Activated T-helper 1 cell treated with anti-CD3 and anti-CD28 coated beads, Interleukin-12 subunit alpha, Interleukin-12 subunit beta, Interleukin-2, Interleukin-4 antibody, amounts not matched to agents 30 ng/mL and 10 ng/mL and 1 ng/mL, durations not matched to agents 14 hours and 24 hours and 36 hours (primary cell): ENCODE data around the gene NVL. TPM values are rescaled to one million over a fixed set of nuclear protein-coding genes. Genes with fewer than 3 reads are reported as not detected.
"Not testable (repeated sequence)": the region's sequence is repeated elsewhere in the genome, so short reads cannot be mapped to it uniquely, and the experiment has no call there.

Experiments used
- DNase-seq: peaks from one replicate; pipeline ENCODE4 v3.0.0; 2021; ENCODE audit warnings: low spot score
- H3K27ac Mint-ChIP-seq: one replicate; pipeline ENCODE4 v1.8.0; 2021; ENCODE audit warnings: mild to moderate bottlenecking, mixed read lengths
- H3K27me3 Mint-ChIP-seq: one replicate; pipeline ENCODE4 v1.8.0; 2022; ENCODE audit warnings: mild to moderate bottlenecking, moderate library complexity, mixed read lengths; ENCODE audit not compliant: insufficient read depth
- H3K36me3 Mint-ChIP-seq: one replicate; pipeline ENCODE4 v1.8.0; 2021; ENCODE audit warnings: low read depth, mixed read lengths
- H3K4me1 Mint-ChIP-seq: one replicate; pipeline ENCODE4 v1.8.0; 2021; ENCODE audit warnings: low read depth, mixed read lengths
- H3K4me3 Mint-ChIP-seq: one replicate; pipeline ENCODE4 v1.8.0; 2021; ENCODE audit warnings: mild to moderate bottlenecking, moderate library complexity, mixed read lengths
- H3K9me3 Mint-ChIP-seq: one replicate; pipeline ENCODE4 v1.8.0; 2021; ENCODE audit warnings: mixed read lengths
- intact Hi-C: fragments of 100-400 bp; cut with micrococcal nuclease; formaldehyde crosslinking; loops from one replicate; pipeline ENCODE4 v1.15.1; 2024
- total RNA-seq: library from RNA; stranded (reverse); gene quantifications from 2 replicates; pipeline ENCODE4 v1.2.3, GENCODE V29; 2022

Gene NVL
- total RNA-seq, 1 donor from 2014 or later: 47.6 TPM

- Mint-ChIP-seq H3K27ac (no peak overlapping the region), H3K36me3 (no peaks in the 10 kb centered on the region), H3K9me3 (no peaks in the 10 kb centered on the region), H3K27me3 (no peaks in the 10 kb centered on the region), H3K4me1 (no peaks in the 10 kb centered on the region), H3K4me3 (no peak overlapping the region)
- intact Hi-C loops: no loop called here
- DNase-seq: no peak
Observed at GRCh38 chr1:224211206-224211962, 118.6 kb downstream of the NVL start.

- H3K4me1 Mint-ChIP-seq: peaks cover 15% of the 10 kb centered on the region
- not testable (repeated sequence) for H3K4me3 Mint-ChIP-seq, DNase-seq, H3K27ac Mint-ChIP-seq, H3K27me3 Mint-ChIP-seq, H3K36me3 Mint-ChIP-seq, H3K9me3 Mint-ChIP-seq
- intact Hi-C loops: loop anchor here (2.0 kb wide), 2 partner anchors 23 to 37 kb away; partner anchors contain the start of gene DEGS1
Observed at GRCh38 chr1:224205931-224206538, 123.9 kb downstream of the NVL start.

GRCh38 chr1:224205438-224205840 is 124.5 kb downstream of the NVL start:
- DNase-seq: no peak
- peaks cover 15% of the 10 kb centered on the region for H3K4me1 Mint-ChIP-seq
- no peak overlapping the region for H3K27ac Mint-ChIP-seq
- H3K9me3 Mint-ChIP-seq: no peaks in the 10 kb centered on the region
- H3K27me3 Mint-ChIP-seq: no peaks in the 10 kb centered on the region
- H3K4me3 Mint-ChIP-seq: peak overlapping the region; percentile 45
- intact Hi-C loops: loop anchor here (2.0 kb wide), 2 partner anchors 23 to 37 kb away; partner anchors contain the start of gene DEGS1
- H3K36me3 Mint-ChIP-seq: peaks cover 2% of the 10 kb centered on the region

- Mint-ChIP-seq H3K27me3 (no peaks in the 10 kb centered on the region), H3K9me3 (no peaks in the 10 kb centered on the region), H3K27ac (no peak overlapping the region), H3K36me3 (peaks cover 2% of the 10 kb centered on the region), H3K4me1 (peaks cover 15% of the 10 kb centered on the region), H3K4me3 (no peak overlapping the region)
- intact Hi-C loops: loop anchor here (2.0 kb wide), 2 partner anchors 21 to 35 kb away; partner anchors contain the start of gene DEGS1
- DNase-seq: no peak
Observed at GRCh38 chr1:224203243-224204016, 126.5 kb downstream of the NVL start.

- intact Hi-C loops: no loop called here
- peaks cover 15% of the 10 kb centered on the region for H3K4me1 Mint-ChIP-seq
- no peaks in the 10 kb centered on the region for H3K9me3 Mint-ChIP-seq
- H3K4me3 Mint-ChIP-seq: no peak overlapping the region
- no peaks in the 10 kb centered on the region for H3K27me3 Mint-ChIP-seq
- peaks cover 4% of the 10 kb centered on the region for H3K36me3 Mint-ChIP-seq
- no peak overlapping the region for H3K27ac Mint-ChIP-seq
- DNase-seq: no peak
Observed at GRCh38 chr1:224201853-224202252, 128.1 kb downstream of the NVL start.

- Mint-ChIP-seq H3K27me3 (no peaks in the 10 kb centered on the region), H3K4me1 (peaks cover 15% of the 10 kb centered on the region), H3K4me3 (no peak overlapping the region), H3K36me3 (peaks cover 4% of the 10 kb centered on the region), H3K27ac (no peak overlapping the region), H3K9me3 (no peaks in the 10 kb centered on the region)
- intact Hi-C loops: no loop called here
- no peak for DNase-seq
Observed at GRCh38 chr1:224201383-224201782, 128.6 kb downstream of the NVL start.

- Mint-ChIP-seq H3K4me1 (peaks cover 3% of the 10 kb centered on the region), H3K27ac (no peak overlapping the region), H3K4me3 (no peak overlapping the region), H3K27me3 (no peaks in the 10 kb centered on the region), H3K36me3 (peaks cover 10% of the 10 kb centered on the region), H3K9me3 (no peaks in the 10 kb centered on the region)
- DNase-seq: no peak
- intact Hi-C loops: no loop called here
Observed at GRCh38 chr1:224199679-224200078, 130.3 kb downstream of the NVL start.

- intact Hi-C loops: no loop called here
Observed at GRCh38 chr1:224198572-224198971, 131.4 kb downstream of the NVL start.

GRCh38 chr1:224196813-224197600 is 133.0 kb downstream of the NVL start:
- Mint-ChIP-seq H3K9me3 (no peaks in the 10 kb centered on the region), H3K4me3 (no peak overlapping the region), H3K4me1 (peaks cover 5% of the 10 kb centered on the region), H3K27me3 (no peaks in the 10 kb centered on the region), H3K27ac (no peak overlapping the region), H3K36me3 (peaks cover 25% of the 10 kb centered on the region)
- intact Hi-C loops: no loop called here
- no peak for DNase-seq

More at GRCh38 chr1:224198572-224198971, 131.4 kb downstream of the NVL start:
- Mint-ChIP-seq H3K36me3 (peaks cover 16% of the 10 kb centered on the region), H3K4me1 (no peaks in the 10 kb centered on the region), H3K9me3 (no peaks in the 10 kb centered on the region), H3K27ac (no peak overlapping the region), H3K27me3 (no peaks in the 10 kb centered on the region), H3K4me3 (no peak overlapping the region)
- DNase-seq: no peak

GRCh38 chr1:224193319-224193966 is 136.5 kb downstream of the NVL start:
- no peak for DNase-seq
- peaks cover 18% of the 10 kb centered on the region for H3K4me1 Mint-ChIP-seq
- intact Hi-C loops: no loop called here

GRCh38 chr1:224192082-224192788 is 137.7 kb downstream of the NVL start:
- peak overlapping the region; percentile 79 for H3K27ac Mint-ChIP-seq
- no peaks in the 10 kb centered on the region for H3K9me3 Mint-ChIP-seq
- no peaks in the 10 kb centered on the region for H3K27me3 Mint-ChIP-seq
- H3K36me3 Mint-ChIP-seq: peaks cover 37% of the 10 kb centered on the region
- DNase-seq: no peak
- peaks cover 22% of the 10 kb centered on the region for H3K4me1 Mint-ChIP-seq
- peak overlapping the region; percentile 24 for H3K4me3 Mint-ChIP-seq
- intact Hi-C loops: loop anchor here (1.0 kb wide), 1 partner anchor 10 kb away; no protein-coding TSS in a partner anchor

More at GRCh38 chr1:224193319-224193966, 136.5 kb downstream of the NVL start:
- H3K4me3 Mint-ChIP-seq: no peak overlapping the region
- H3K36me3 Mint-ChIP-seq: peaks cover 34% of the 10 kb centered on the region
- H3K9me3 Mint-ChIP-seq: no peaks in the 10 kb centered on the region
- H3K27me3 Mint-ChIP-seq: no peaks in the 10 kb centered on the region
- H3K27ac Mint-ChIP-seq: no peak overlapping the region
